GM12878 (cell line): ENCODE results near the gene FOXG1.
A peak's percentile ranks its signal among the peaks of the same experiment; 100 is the strongest.

ENCODE experiments used
- CEBPB ChIP-seq, 2 experiments: fragments of 150-350 bp in 1 of 2; IDR thresholded peaks; 2 replicates each; pipeline ENCODE4 v1.6.1; 2012 to 2014; ENCODE audit warnings: low read depth in 2 of 2, low read length in 2 of 2, borderline replicate concordance in 1 of 2, inconsistent platforms in 1 of 2
- CTCF ChIP-seq, 3 experiments: IDR thresholded peaks in 2 of 3; conservative IDR thresholded peaks in 1 of 3; 2 replicates each; pipeline ENCODE4 v1.5.1; 2011; ENCODE audit warnings: low read depth in 3 of 3, low read length in 3 of 3, mild to moderate bottlenecking in 3 of 3, control low read depth in 2 of 3, moderate library complexity in 2 of 3, inconsistent platforms in 1 of 3, mixed read lengths in 1 of 3; ENCODE audit not compliant: control insufficient read depth in 2 of 3, insufficient read depth in 1 of 3; ENCODE audit errors: extremely low read depth in 1 of 3
- IRF3 ChIP-seq: fragments of 450-650 bp; IDR thresholded peaks from 2 replicates; pipeline ENCODE4 v1.6.1; 2014; ENCODE audit warnings: mild to moderate bottlenecking

GRCh38 chr14:28813810-28814209 lies 47.2 kb downstream of the FOXG1 start:
- TF ChIP-seq CEBPB (IDR thresholded peaks at IDR 0.05; ENCODE audit: borderline replicate concordance in 1 of 2, low read depth in 2 of 2, low read length in 2 of 2) = no peak
- TF ChIP-seq IRF3 = no peak
- peak in 1 of 3 experiments; percentile 20; a peak in 1 of 6 replicates for TF ChIP-seq CTCF (IDR thresholded peaks at IDR 0.05 in 2 of 3, conservative IDR thresholded peaks at IDR 0.05 in 1 of 3; ENCODE audit: control insufficient read depth in 2 of 3, extremely low read depth in 1 of 3, insufficient read depth in 1 of 3, low read depth in 3 of 3, low read length in 3 of 3)
